H9 (cell line): ENCODE results near the gene TBC1D8. TPM values are rescaled to one million over a fixed set of nuclear protein-coding genes. Genes with fewer than 3 reads are reported as not detected.

Source experiments
- DNase-seq: peaks from one replicate; pipeline ENCODE4 v3.0.0-alpha.2; 2017
- H2AFZ ChIP-seq: one replicate; pipeline ENCODE4 v1.6.1; 2013; ENCODE audit warnings: mild to moderate bottlenecking, low read length, control low read depth, moderate library complexity
- H2AK5ac ChIP-seq: 2 replicates; pipeline ENCODE4 v1.6.1; 2013; ENCODE audit warnings: low read length, control low read depth, mixed read lengths; ENCODE audit not compliant: insufficient read length
- H2BK120ac ChIP-seq: one replicate; pipeline ENCODE4 v1.6.1; 2013; ENCODE audit warnings: low read depth, mild to moderate bottlenecking, low read length, control low read depth, inconsistent platforms; ENCODE audit not compliant: poor library complexity, severe bottlenecking
- H2BK12ac ChIP-seq: 2 replicates; pipeline ENCODE4 v1.6.1; 2013; ENCODE audit warnings: low read length, control low read depth, mixed read lengths, low read depth; ENCODE audit not compliant: insufficient read length
- H2BK15ac ChIP-seq: 2 replicates; pipeline ENCODE4 v1.6.1; 2013; ENCODE audit warnings: low read depth, low read length, control low read depth
- H2BK20ac ChIP-seq: one replicate; pipeline ENCODE4 v1.6.1; 2013; ENCODE audit warnings: low read depth, mild to moderate bottlenecking, low read length, control low read depth, inconsistent platforms; ENCODE audit not compliant: poor library complexity, severe bottlenecking
- H2BK5ac ChIP-seq: 2 replicates; pipeline ENCODE4 v1.6.1; 2013; ENCODE audit warnings: low read length, control low read depth, mixed read lengths; ENCODE audit not compliant: insufficient read length
- H3K14ac ChIP-seq: 2 replicates; pipeline ENCODE4 v1.6.1; 2013; ENCODE audit warnings: low read length, control low read depth; ENCODE audit not compliant: insufficient read depth
- H3K18ac ChIP-seq: 2 replicates; pipeline ENCODE4 v1.6.1; 2013; ENCODE audit warnings: low read depth, mild to moderate bottlenecking, mixed read lengths, low read length, control low read depth; ENCODE audit not compliant: insufficient read length
- H3K23ac ChIP-seq: 2 replicates; pipeline ENCODE4 v1.6.1; 2013; ENCODE audit warnings: low read length, control low read depth, mixed read lengths, low read depth; ENCODE audit not compliant: insufficient read length
- H3K23me2 ChIP-seq: 2 replicates; pipeline ENCODE4 v1.6.1; 2013; ENCODE audit warnings: low read depth, mild to moderate bottlenecking, mixed read lengths, low read length, control low read depth; ENCODE audit not compliant: insufficient read length, poor library complexity, severe bottlenecking
- H3K27ac ChIP-seq: 2 replicates; pipeline ENCODE4 v1.5.1; 2013; ENCODE audit warnings: low read length, control low read depth, mixed read lengths, low read depth; ENCODE audit not compliant: insufficient read length
- H3K27me3 ChIP-seq: 2 replicates; pipeline ENCODE4 v1.6.1; 2013; ENCODE audit warnings: low read length, control low read depth, inconsistent platforms; ENCODE audit not compliant: insufficient read depth
- H3K4ac ChIP-seq: 2 replicates; pipeline ENCODE4 v1.6.1; 2013; ENCODE audit warnings: low read depth, mild to moderate bottlenecking, control low read depth, inconsistent platforms, low read length, moderate library complexity
- H3K4me1 ChIP-seq: 2 replicates; pipeline ENCODE4 v1.6.1; 2013; ENCODE audit warnings: low read length, control low read depth, inconsistent platforms; ENCODE audit not compliant: insufficient read depth
- H3K4me2 ChIP-seq: 2 replicates; pipeline ENCODE4 v1.6.1; 2013; ENCODE audit warnings: low read length, control low read depth, mixed read lengths; ENCODE audit not compliant: insufficient read length, insufficient read depth
- H3K56ac ChIP-seq: 2 replicates; pipeline ENCODE4 v1.6.1; 2013; ENCODE audit warnings: low read depth, mild to moderate bottlenecking, mixed read lengths, low read length, control low read depth; ENCODE audit not compliant: insufficient read length
- H3K79me1 ChIP-seq: 2 replicates; pipeline ENCODE4 v1.6.1; 2013; ENCODE audit warnings: low read depth, mild to moderate bottlenecking, moderate library complexity, low read length, control low read depth, inconsistent platforms; ENCODE audit not compliant: insufficient read depth, poor library complexity, severe bottlenecking
- H3K79me2 ChIP-seq: 2 replicates; pipeline ENCODE4 v1.6.1; 2013; ENCODE audit warnings: low read length, control low read depth, inconsistent platforms; ENCODE audit not compliant: insufficient read depth
- H3K9ac ChIP-seq: 2 replicates; pipeline ENCODE4 v1.6.1; 2013; ENCODE audit warnings: low read length, control low read depth, mixed read lengths; ENCODE audit not compliant: insufficient read length; ENCODE audit errors: extremely low read depth
- H3K9me3 ChIP-seq: one replicate; pipeline ENCODE4 v1.6.1; 2013; ENCODE audit warnings: low read depth, low read length, inconsistent platforms; ENCODE audit not compliant: control insufficient read depth
- H3T11ph ChIP-seq: one replicate; pipeline ENCODE4 v1.6.1; 2013; ENCODE audit warnings: mild to moderate bottlenecking, low read length, control low read depth, inconsistent platforms
- H4K20me1 ChIP-seq: one replicate; pipeline ENCODE4 v1.6.1; 2013; ENCODE audit not compliant: control insufficient read depth, insufficient read length, insufficient read depth
- H4K5ac ChIP-seq: 2 replicates; pipeline ENCODE4 v1.6.1; 2013; ENCODE audit warnings: low read depth, mild to moderate bottlenecking, mixed read lengths, low read length, control low read depth; ENCODE audit not compliant: insufficient read length
- H4K8ac ChIP-seq: replicated peaks from 2 replicates; pipeline ENCODE4 v1.6.1; 2013; ENCODE audit warnings: low read length, control low read depth, mixed read lengths, low read depth; ENCODE audit not compliant: insufficient read length
- H4K91ac ChIP-seq: 2 replicates; pipeline ENCODE4 v1.6.1; 2013; ENCODE audit warnings: low read depth, mild to moderate bottlenecking, moderate library complexity, mixed read lengths, low read length, control low read depth; ENCODE audit not compliant: insufficient read length
- H3K27ac Mint-ChIP-seq, 3 experiments: 2 replicates in 2 of 3; 3 replicates in 1 of 3; pipeline ENCODE4 v1.8.0; 2020 to 2021; ENCODE audit warnings: mixed read lengths in 3 of 3, mild to moderate bottlenecking in 1 of 3, moderate library complexity in 1 of 3
- H3K27me3 Mint-ChIP-seq: 2 replicates; pipeline ENCODE4 v1.8.0; 2021; ENCODE audit warnings: low read depth, mild to moderate bottlenecking, moderate library complexity, mixed read lengths
- H3K36me3 Mint-ChIP-seq, 3 experiments: 2 replicates in 2 of 3; 3 replicates in 1 of 3; pipeline ENCODE4 v1.8.0; 2020 to 2021; ENCODE audit warnings: low read depth in 3 of 3, mixed read lengths in 3 of 3; ENCODE audit not compliant: insufficient read depth in 1 of 3
- H3K4me1 Mint-ChIP-seq, 2 experiments: 2 replicates each; pipeline ENCODE4 v1.8.0; 2020; ENCODE audit warnings: mixed read lengths in 2 of 2
- H3K4me3 Mint-ChIP-seq, 2 experiments: 2 replicates in 1 of 2; 3 replicates in 1 of 2; pipeline ENCODE4 v1.8.0; 2020 to 2021; ENCODE audit warnings: mild to moderate bottlenecking in 2 of 2, mixed read lengths in 2 of 2, moderate library complexity in 1 of 2
- H3K9me3 Mint-ChIP-seq, 2 experiments: 2 replicates in 1 of 2; 3 replicates in 1 of 2; pipeline ENCODE4 v1.8.0; 2020; ENCODE audit warnings: mild to moderate bottlenecking in 2 of 2, mixed read lengths in 2 of 2, moderate library complexity in 1 of 2
- CTCF ChIP-seq: fragments of 200-600 bp; sonication (generic); conservative IDR thresholded peaks from 3 replicates; pipeline ENCODE4 v1.8.0; 2021; ENCODE audit warnings: antibody characterized with exemption, mild to moderate bottlenecking
- WGBS: extraction: QIAGEN DNeasy Blood & Tissue Kit; methylation state at CpG from one replicate; pipeline ENCODE4 v1.1.7; 2013; ENCODE audit warnings: missing lambda C conversion rate, low lambda C conversion rate, mixed read lengths; ENCODE audit not compliant: insufficient read length; ENCODE audit errors: extremely low coverage; 5-methylcytosine and 5-hydroxymethylcytosine counted together
- total RNA-seq: library from RNA; stranded (reverse); gene quantifications from 2 replicates; pipeline ENCODE4 v1.2.1, GENCODE V29; 2021

Gene TBC1D8
- total RNA-seq, 1 experiment from 2014 or later: 16.6 TPM

- H3K23ac ChIP-seq: no peak overlapping the region
- H3K4ac ChIP-seq: no peak overlapping the region
- no peak overlapping the region for H4K91ac ChIP-seq
- no peaks in the 10 kb centered on the region for H4K20me1 ChIP-seq
- no peak overlapping the region for H2BK20ac ChIP-seq
- no peaks in the 10 kb centered on the region for H3K27me3 ChIP-seq
- H3K56ac ChIP-seq: no peak overlapping the region
- H3K27ac Mint-ChIP-seq: no peak overlapping the region
- H3K14ac ChIP-seq: no peak overlapping the region
- no peak overlapping the region for H2BK15ac ChIP-seq
- no peak overlapping the region for H4K8ac ChIP-seq
- H2AFZ ChIP-seq: no peak overlapping the region
- H2BK12ac ChIP-seq: no peak overlapping the region
- peaks cover 10 to 15% of the 10 kb centered on the region in 2 experiments; a peak in 4 of 5 replicates for H3K9me3 Mint-ChIP-seq
- WGBS: no CpG with 5 or more reads among the region's 4 CpGs
- peaks cover 1% of the 10 kb centered on the region for H3K27me3 Mint-ChIP-seq
- no peak overlapping the region for H4K5ac ChIP-seq
- no peaks in the 10 kb centered on the region for H3K9me3 ChIP-seq
- no peak for DNase-seq
- H3K18ac ChIP-seq: no peak overlapping the region
- H2AK5ac ChIP-seq: no peak overlapping the region
- no peak overlapping the region for H3K27ac ChIP-seq
- H3K4me2 ChIP-seq: no peak overlapping the region
- no peaks in the 10 kb centered on the region for H3K23me2 ChIP-seq
- H2BK5ac ChIP-seq: no peak overlapping the region
- H3K4me1 Mint-ChIP-seq: no peaks in the 10 kb centered on the region
- H3K4me3 Mint-ChIP-seq: no peak overlapping the region
- H3K36me3 Mint-ChIP-seq: peaks cover 0 to 7% (median 6%) of the 10 kb centered on the region in 3 experiments; a peak in 3 of 7 replicates
- H2BK120ac ChIP-seq: no peak overlapping the region
- no peaks in the 10 kb centered on the region for H3K4me1 ChIP-seq
- H3K79me2 ChIP-seq: no peaks in the 10 kb centered on the region
- no peak overlapping the region for H3T11ph ChIP-seq
- no peak for TF ChIP-seq CTCF
- H3K79me1 ChIP-seq: no peaks in the 10 kb centered on the region
- no peak overlapping the region for H3K9ac ChIP-seq
Observed at GRCh38 chr2:101176803-101177202, 25.6 kb upstream of the TBC1D8 start.
